HG03521 (cell line): ENCODE measurements around the gene TNP2.
"Not testable (repeated sequence)": the region's sequence is repeated elsewhere in the genome, so short reads cannot be mapped to it uniquely, and the experiment has no call there.

Source experiments
- ATAC-seq: cut with Tn5 transposase; IDR thresholded peaks from one replicate; pipeline ENCODE4 v1.9.1; 2021; ENCODE audit warnings: mild to moderate bottlenecking, moderate library complexity; ENCODE audit not compliant: unreplicated experiment

Gene TNP2

GRCh38 chr16:11301645-11302501, 32.7 kb upstream of the TNP2 start:
- ATAC-seq: no peak

GRCh38 chr16:11300560-11300892, 31.4 kb upstream of the TNP2 start:
- no peak for ATAC-seq

GRCh38 chr16:11299865-11300559, 30.9 kb upstream of the TNP2 start:
- no peak for ATAC-seq

GRCh38 chr16:11298950-11299547, 29.9 kb upstream of the TNP2 start:
- not testable (repeated sequence) for ATAC-seq

- no peak for ATAC-seq
Measured at GRCh38 chr16:11298143-11298900, 29.2 kb upstream of the TNP2 start.

GRCh38 chr16:11297492-11298142, 28.5 kb upstream of the TNP2 start:
- ATAC-seq: peak; percentile 72

- no peak for ATAC-seq
Measured at GRCh38 chr16:11296706-11297491, 27.8 kb upstream of the TNP2 start.

GRCh38 chr16:11296351-11296705, 27.2 kb upstream of the TNP2 start:
- no peak for ATAC-seq

GRCh38 chr16:11295672-11296071, 26.5 kb upstream of the TNP2 start:
- no peak for ATAC-seq

- ATAC-seq: no peak
Measured at GRCh38 chr16:11292076-11292748, 23.1 kb upstream of the TNP2 start.

- no peak for ATAC-seq
Measured at GRCh38 chr16:11291091-11291703, 22.1 kb upstream of the TNP2 start.

GRCh38 chr16:11290102-11290893, 21.2 kb upstream of the TNP2 start:
- no peak for ATAC-seq

- not testable (repeated sequence) for ATAC-seq
Measured at GRCh38 chr16:11289696-11290095, 20.6 kb upstream of the TNP2 start.

- no peak for ATAC-seq
Measured at GRCh38 chr16:11289202-11289601, 20.1 kb upstream of the TNP2 start.

GRCh38 chr16:11285842-11286241, 16.7 kb upstream of the TNP2 start:
- no peak for ATAC-seq

GRCh38 chr16:11283820-11284248, 14.7 kb upstream of the TNP2 start:
- no peak for ATAC-seq

- no peak for ATAC-seq
Measured at GRCh38 chr16:11280616-11281522, 11.7 kb upstream of the TNP2 start, which contains the start of gene PRM1. Gene PRM1, minus strand, starts transcription at chr16:11281330. Its CDS starts 92 bp downstream, at chr16:11281238.
